Vagina (tissue), 2 donors: ENCODE results near the gene CXorf49B. TPM values are rescaled to one million over a fixed set of nuclear protein-coding genes. Genes with fewer than 3 reads are reported as not detected.
"Not testable (repeated sequence)": the region's sequence is repeated elsewhere in the genome, so short reads cannot be mapped to it uniquely, and the experiment has no call there.

Experiments used
- DNase-seq, 2 donors: peaks; one replicate each; pipeline ENCODE4 v3.0.0-alpha.2; 2017; ENCODE audit errors: extremely low spot score in 2 of 2
- H3K27ac ChIP-seq: fragments of 200-600 bp; sonication (generic); one replicate; pipeline ENCODE4 v1.5.1; 2019
- H3K27me3 ChIP-seq: fragments of 200-600 bp; sonication (generic); one replicate; pipeline ENCODE4 v1.5.1; 2019
- H3K36me3 ChIP-seq, 2 donors: fragments of 200-600 bp; sonication (generic); one replicate each; pipeline ENCODE4 v1.5.1; 2017 to 2019
- H3K4me1 ChIP-seq: fragments of 200-600 bp; sonication (generic); one replicate; pipeline ENCODE4 v1.5.1; 2019
- H3K4me3 ChIP-seq, 2 donors: fragments of 200-600 bp; sonication (generic); 1 replicate in 1 of 2; 2 replicates in 1 of 2; pipeline ENCODE4 v1.5.1; 2016 to 2019
- H3K9me3 ChIP-seq: fragments of 200-600 bp; sonication (generic); one replicate; pipeline ENCODE4 v1.5.1; 2019
- CTCF ChIP-seq, 3 experiments: fragments of 450-650 bp in 2 of 3; fragments of 200-600 bp in 1 of 3; sonication (generic) in 1 of 3; IDR thresholded peaks; one replicate each; pipeline ENCODE4 v1.5.1; 2017 to 2019; ENCODE audit warnings: antibody characterized with exemption in 3 of 3, mild to moderate bottlenecking in 2 of 3, moderate library complexity in 2 of 3
- POLR2A ChIP-seq, 2 donors: fragments of 450-650 bp; IDR thresholded peaks; one replicate each; pipeline ENCODE4 v1.6.1; 2017; ENCODE audit warnings: antibody characterized with exemption in 2 of 2, mild to moderate bottlenecking in 2 of 2, moderate library complexity in 2 of 2
- POLR2AphosphoS5 ChIP-seq, 2 donors: sonication (generic); formaldehyde crosslinking; IDR thresholded peaks; one replicate each; pipeline ENCODE4 v1.9.0; 2017; ENCODE audit warnings: antibody characterized with exemption in 2 of 2, mild to moderate bottlenecking in 2 of 2, low read depth in 1 of 2; ENCODE audit not compliant: insufficient read depth in 1 of 2
- intact Hi-C: fragments of 100-400 bp; cut with DNase I; formaldehyde crosslinking; loops from one replicate; pipeline ENCODE4 v1.15.1; 2023
- total RNA-seq: library from RNA; depleted of rRNA; stranded (reverse); fragments of >200 nt; gene quantifications from one replicate; pipeline ENCODE4 v1.2.3, GENCODE V29; 2016

The CXorf49B gene
- total RNA-seq, 1 donor from 2014 or later = not detected

GRCh38 chrX:71783569-71784347 lies 20.6 kb downstream of the CXorf49B start:
- intact Hi-C loops, H3K9me3 ChIP-seq, DNase-seq, H3K4me3 ChIP-seq, H3K27ac ChIP-seq, H3K36me3 ChIP-seq, H3K27me3 ChIP-seq, H3K4me1 ChIP-seq: not testable (repeated sequence)

GRCh38 chrX:71784348-71784983 lies 21.3 kb downstream of the CXorf49B start:
- intact Hi-C loops, H3K4me1 ChIP-seq, H3K27ac ChIP-seq, H3K4me3 ChIP-seq, H3K9me3 ChIP-seq, H3K36me3 ChIP-seq, H3K27me3 ChIP-seq, DNase-seq: not testable (repeated sequence)

GRCh38 chrX:71806450-71806849 lies 43.3 kb downstream of the CXorf49B start:
- H3K4me3 ChIP-seq, H3K27ac ChIP-seq, intact Hi-C loops: not testable (repeated sequence)

GRCh38 chrX:71809886-71810285 lies 46.7 kb downstream of the CXorf49B start:
- Histone ChIP-seq H3K27ac (no peak overlapping the region), H3K4me3 (no peak overlapping the region), H3K4me1 (no peaks in the 10 kb centered on the region), H3K36me3 (no peaks in the 10 kb centered on the region), H3K9me3 (no peaks in the 10 kb centered on the region), H3K27me3 (no peaks in the 10 kb centered on the region)
- intact Hi-C loops = no loop called here
- no peak for TF ChIP-seq POLR2A (IDR thresholded peaks at IDR 0.05)
- no peak for TF ChIP-seq POLR2AphosphoS5 (IDR thresholded peaks at IDR 0.05; ENCODE audit: insufficient read depth in 1 of 2, low read depth in 1 of 2)
- no peak for TF ChIP-seq CTCF (IDR thresholded peaks at IDR 0.05)
- DNase-seq = no peak

More at GRCh38 chrX:71806450-71806849, 43.3 kb downstream of the CXorf49B start:
- not testable (repeated sequence) for H3K9me3 ChIP-seq, H3K4me1 ChIP-seq, DNase-seq, H3K36me3 ChIP-seq, H3K27me3 ChIP-seq

GRCh38 chrX:71814123-71814912 lies 51.2 kb downstream of the CXorf49B start:
- H3K4me1 ChIP-seq = no peaks in the 10 kb centered on the region

More at GRCh38 chrX:71814123-71814912, 51.2 kb downstream of the CXorf49B start:
- Histone ChIP-seq H3K27ac (no peak overlapping the region), H3K4me3 (no peak overlapping the region), H3K9me3 (no peaks in the 10 kb centered on the region), H3K27me3 (no peaks in the 10 kb centered on the region), H3K36me3 (no peaks in the 10 kb centered on the region)
- TF ChIP-seq POLR2A (IDR thresholded peaks at IDR 0.05) = no peak
- TF ChIP-seq POLR2AphosphoS5 (IDR thresholded peaks at IDR 0.05; ENCODE audit: insufficient read depth in 1 of 2, low read depth in 1 of 2) = no peak
- no peak for TF ChIP-seq CTCF (IDR thresholded peaks at IDR 0.05)
- intact Hi-C loops = no loop called here
- DNase-seq = peak in 1 of 2 donors; percentile 81
